GM23338 (cell line): Measurements from ENCODE around the gene AGAP1. TPM values are rescaled to one million over a fixed set of nuclear protein-coding genes. Genes with fewer than 3 reads are reported as not detected.

Experiments used
- ATAC-seq: fragments of 200-7000 bp; cut with Tn5 transposase; 3 replicates; pipeline ENCODE4 v1.9.1; 2020
- DNase-seq: peaks from one replicate; pipeline ENCODE4 v3.0.0-alpha.2; 2015; ENCODE audit warnings: low spot score
- H2AFZ ChIP-seq: fragments of 200-600 bp; sonication (generic); 2 replicates; pipeline ENCODE4 v1.8.0; 2016; ENCODE audit warnings: antibody characterized with exemption, mild to moderate bottlenecking, moderate library complexity
- H3F3A ChIP-seq: fragments of 200-600 bp; sonication (generic); replicated peaks from 2 replicates; pipeline ENCODE4 v1.8.0; 2017; ENCODE audit warnings: antibody characterized with exemption, mixed run types, low read depth
- H3K27ac ChIP-seq: fragments of 200-600 bp; sonication (generic); 2 replicates; pipeline ENCODE4 v1.6.1; 2016; ENCODE audit warnings: low read depth
- H3K27me3 ChIP-seq: fragments of 200-600 bp; sonication (generic); 2 replicates; pipeline ENCODE4 v1.8.0; 2016; ENCODE audit warnings: mild to moderate bottlenecking, mixed run types, moderate library complexity; ENCODE audit not compliant: insufficient read depth
- H3K36me3 ChIP-seq: fragments of 200-600 bp; sonication (generic); 2 replicates; pipeline ENCODE4 v1.8.0; 2016; ENCODE audit warnings: mild to moderate bottlenecking; ENCODE audit not compliant: insufficient read depth
- H3K4me1 ChIP-seq: fragments of 200-600 bp; sonication (generic); 2 replicates; pipeline ENCODE4 v1.8.0; 2016; ENCODE audit warnings: mild to moderate bottlenecking, moderate library complexity; ENCODE audit not compliant: insufficient read depth
- H3K4me2 ChIP-seq: fragments of 200-600 bp; sonication (generic); 2 replicates; pipeline ENCODE4 v1.7.1; 2017; ENCODE audit warnings: mixed run types
- H3K4me3 ChIP-seq: fragments of 200-600 bp; sonication (generic); 2 replicates; pipeline ENCODE4 v1.6.1; 2016; ENCODE audit warnings: mixed run types
- H3K79me2 ChIP-seq: fragments of 200-600 bp; sonication (generic); replicated peaks from 2 replicates; pipeline ENCODE4 v1.8.0; 2017; ENCODE audit warnings: mild to moderate bottlenecking; ENCODE audit not compliant: insufficient read depth
- H3K9me2 ChIP-seq: fragments of 200-600 bp; sonication (generic); 2 replicates; pipeline ENCODE4 v1.8.0; 2017; ENCODE audit not compliant: insufficient read depth
- H4K20me1 ChIP-seq: fragments of 200-600 bp; sonication (generic); replicated peaks from 2 replicates; pipeline ENCODE4 v1.8.0; 2017; ENCODE audit warnings: mild to moderate bottlenecking; ENCODE audit not compliant: insufficient read depth
- H3K27ac Mint-ChIP-seq: 2 replicates; pipeline ENCODE4 v1.8.0; 2020; ENCODE audit warnings: inconsistent platforms, mild to moderate bottlenecking, moderate library complexity, mixed read lengths
- H3K27me3 Mint-ChIP-seq: 3 replicates; pipeline ENCODE4 v1.8.0; 2022; ENCODE audit warnings: low read depth, mild to moderate bottlenecking, moderate library complexity, mixed read lengths, inconsistent platforms; ENCODE audit not compliant: insufficient read depth, poor library complexity
- H3K36me3 Mint-ChIP-seq: 3 replicates; pipeline ENCODE4 v1.8.0; 2021; ENCODE audit warnings: low read depth, mild to moderate bottlenecking, inconsistent platforms, moderate library complexity, mixed read lengths
- H3K4me1 Mint-ChIP-seq: 3 replicates; pipeline ENCODE4 v1.8.0; 2020; ENCODE audit warnings: mild to moderate bottlenecking, inconsistent platforms, mixed read lengths
- H3K4me3 Mint-ChIP-seq: 3 replicates; pipeline ENCODE4 v1.8.0; 2021; ENCODE audit warnings: moderate library complexity, mild to moderate bottlenecking, inconsistent platforms, mixed read lengths
- H3K9me3 Mint-ChIP-seq: 3 replicates; pipeline ENCODE4 v1.8.0; 2020; ENCODE audit warnings: moderate library complexity, mild to moderate bottlenecking, inconsistent platforms, mixed read lengths
- CREB1 ChIP-seq: fragments of 250-450 bp; sonication (Bioruptor Pico); IDR thresholded peaks from 2 replicates; pipeline ENCODE4 v1.5.0; 2020; ENCODE audit warnings: low read depth, mild to moderate bottlenecking, moderate library complexity
- EZH2 ChIP-seq: fragments of 200-600 bp; sonication (generic); IDR thresholded peaks from one replicate; pipeline ENCODE4 v1.8.0; 2017; ENCODE audit warnings: antibody characterized with exemption, mild to moderate bottlenecking, low read depth; ENCODE audit not compliant: unreplicated experiment
- EZH2phosphoT487 ChIP-seq: fragments of 200-600 bp; sonication (generic); IDR thresholded peaks from one replicate; pipeline ENCODE4 v1.8.1; 2018; ENCODE audit warnings: antibody characterized with exemption; ENCODE audit not compliant: unreplicated experiment
- JUNB ChIP-seq: IDR thresholded peaks from one replicate; pipeline ENCODE4 v1.6.1; 2016; ENCODE audit warnings: antibody characterized with exemption; ENCODE audit not compliant: unreplicated experiment
- NANOG ChIP-seq: IDR thresholded peaks from 2 replicates; pipeline ENCODE4 v1.6.1; 2016; ENCODE audit warnings: antibody characterized with exemption, borderline replicate concordance
- POLR2AphosphoS5 ChIP-seq: IDR thresholded peaks from 2 replicates; pipeline ENCODE4 v1.6.1; 2016; ENCODE audit warnings: antibody characterized with exemption, low read depth
- REST ChIP-seq: IDR thresholded peaks from one replicate; pipeline ENCODE4 v1.6.1; 2018; ENCODE audit warnings: antibody characterized with exemption; ENCODE audit not compliant: unreplicated experiment
- STAT1 ChIP-seq: IDR thresholded peaks from one replicate; pipeline ENCODE4 v1.6.1; 2016; ENCODE audit warnings: antibody characterized with exemption; ENCODE audit not compliant: unreplicated experiment
- ZNF331 ChIP-seq: fragments of 250-450 bp; sonication (Bioruptor Pico); IDR thresholded peaks from 2 replicates; pipeline ENCODE4 v1.5.0; 2020; ENCODE audit warnings: low read depth, mild to moderate bottlenecking, moderate library complexity
- ZNF462 ChIP-seq: fragments of 250-450 bp; sonication (Bioruptor Pico); IDR thresholded peaks from 2 replicates; pipeline ENCODE4 v1.5.0; 2020; ENCODE audit warnings: mild to moderate bottlenecking, moderate library complexity
- polyA plus RNA-seq: library from polyadenylated mRNA; unstranded; fragments of >200 nt; fragmentation: Nextera tagmentation; extraction: Ambion mirVana; gene quantifications from 2 replicates; pipeline ENCODE4 v1.2.1, GENCODE V29; 2016
- total RNA-seq: library from RNA; depleted of rRNA; stranded (reverse); fragments of >200 nt; shearing (Covaris generic); gene quantifications from 2 replicates; pipeline ENCODE4 v1.2.3, GENCODE V29; 2014
- TF ChIP-seq, protein P1 (sequence below), 2 experiments: fragments of 200-600 bp in 1 of 2; sonication (generic) in 1 of 2; conservative IDR thresholded peaks; 2 replicates each; pipeline versions ENCODE4 v1.5.1 to v1.6.1; 2016 to 2017; ENCODE audit warnings: antibody characterized with exemption in 2 of 2, low read depth in 2 of 2, mild to moderate bottlenecking in 2 of 2, moderate library complexity in 1 of 2
- TF ChIP-seq, protein P2 (sequence below): IDR thresholded peaks from 2 replicates; pipeline ENCODE4 v1.6.1; 2016; ENCODE audit warnings: antibody characterized with exemption

AGAP1 gene
- total and polyA plus RNA-seq, 2 experiments from 2014 or later, result 13.3 to 27.9 TPM

- peaks cover 8% of the 10 kb centered on the region for H3K27me3 Mint-ChIP-seq
- no peak overlapping the region for H3K4me2 ChIP-seq
- no peak for ATAC-seq
- TF ChIP-seq NANOG (no peak), POLR2AphosphoS5 (no peak), CREB1 (CRISPR knock-in tag) (no peak), REST (no peak), ZNF331 (CRISPR knock-in tag) (no peak), EZH2 (no peak), EZH2phosphoT487 (no peak), ZNF462 (no peak), STAT1 (no peak), JUNB (no peak)
- TF ChIP-seq, protein P1, sequence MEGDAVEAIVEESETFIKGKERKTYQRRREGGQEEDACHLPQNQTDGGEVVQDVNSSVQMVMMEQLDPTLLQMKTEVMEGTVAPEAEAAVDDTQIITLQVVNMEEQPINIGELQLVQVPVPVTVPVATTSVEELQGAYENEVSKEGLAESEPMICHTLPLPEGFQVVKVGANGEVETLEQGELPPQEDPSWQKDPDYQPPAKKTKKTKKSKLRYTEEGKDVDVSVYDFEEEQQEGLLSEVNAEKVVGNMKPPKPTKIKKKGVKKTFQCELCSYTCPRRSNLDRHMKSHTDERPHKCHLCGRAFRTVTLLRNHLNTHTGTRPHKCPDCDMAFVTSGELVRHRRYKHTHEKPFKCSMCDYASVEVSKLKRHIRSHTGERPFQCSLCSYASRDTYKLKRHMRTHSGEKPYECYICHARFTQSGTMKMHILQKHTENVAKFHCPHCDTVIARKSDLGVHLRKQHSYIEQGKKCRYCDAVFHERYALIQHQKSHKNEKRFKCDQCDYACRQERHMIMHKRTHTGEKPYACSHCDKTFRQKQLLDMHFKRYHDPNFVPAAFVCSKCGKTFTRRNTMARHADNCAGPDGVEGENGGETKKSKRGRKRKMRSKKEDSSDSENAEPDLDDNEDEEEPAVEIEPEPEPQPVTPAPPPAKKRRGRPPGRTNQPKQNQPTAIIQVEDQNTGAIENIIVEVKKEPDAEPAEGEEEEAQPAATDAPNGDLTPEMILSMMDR (conservative IDR thresholded peaks at IDR 0.05; ENCODE audit: low read depth in 2 of 2), result no peak
- TF ChIP-seq, protein P2, sequence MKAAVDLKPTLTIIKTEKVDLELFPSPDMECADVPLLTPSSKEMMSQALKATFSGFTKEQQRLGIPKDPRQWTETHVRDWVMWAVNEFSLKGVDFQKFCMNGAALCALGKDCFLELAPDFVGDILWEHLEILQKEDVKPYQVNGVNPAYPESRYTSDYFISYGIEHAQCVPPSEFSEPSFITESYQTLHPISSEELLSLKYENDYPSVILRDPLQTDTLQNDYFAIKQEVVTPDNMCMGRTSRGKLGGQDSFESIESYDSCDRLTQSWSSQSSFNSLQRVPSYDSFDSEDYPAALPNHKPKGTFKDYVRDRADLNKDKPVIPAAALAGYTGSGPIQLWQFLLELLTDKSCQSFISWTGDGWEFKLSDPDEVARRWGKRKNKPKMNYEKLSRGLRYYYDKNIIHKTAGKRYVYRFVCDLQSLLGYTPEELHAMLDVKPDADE, result no peak
- no peak overlapping the region; the same call in 1 of the 2 replicates for H3K27ac Mint-ChIP-seq
- H3K36me3 Mint-ChIP-seq, result no peaks in the 10 kb centered on the region; the same call in 2 of the 3 replicates
- H3F3A ChIP-seq, result no peaks in the 10 kb centered on the region
- no peaks in the 10 kb centered on the region for H3K27me3 ChIP-seq
- no peaks in the 10 kb centered on the region for H3K9me2 ChIP-seq
- peaks cover 5% of the 10 kb centered on the region; the same call in 1 of the 2 replicates for H3K4me1 ChIP-seq
- H4K20me1 ChIP-seq, result no peaks in the 10 kb centered on the region
- H3K36me3 ChIP-seq, result no peaks in the 10 kb centered on the region
- no peaks in the 10 kb centered on the region for H3K9me3 Mint-ChIP-seq
- H3K4me1 Mint-ChIP-seq, result peaks cover 18% of the 10 kb centered on the region
- no peak overlapping the region for H2AFZ ChIP-seq
- H3K27ac ChIP-seq, result no peak overlapping the region
- no peaks in the 10 kb centered on the region for H3K79me2 ChIP-seq
- no peak overlapping the region for H3K4me3 ChIP-seq
- no peak overlapping the region for H3K4me3 Mint-ChIP-seq
- no peak for DNase-seq
These were observed 546.9 kb downstream of the AGAP1 start for GRCh38 chr2:236040600-236041328.
